AG08396 (cell line): ENCODE measurements around the gene CDKL4.
"Not testable (repeated sequence)": the region's sequence is repeated elsewhere in the genome, so short reads cannot be mapped to it uniquely, and the experiment has no call there.

Experiments used
- DNase-seq: peaks from one replicate; pipeline ENCODE4 v3.0.0; 2012; ENCODE audit warnings: low spot score, mixed read lengths

The CDKL4 gene

DNA sequence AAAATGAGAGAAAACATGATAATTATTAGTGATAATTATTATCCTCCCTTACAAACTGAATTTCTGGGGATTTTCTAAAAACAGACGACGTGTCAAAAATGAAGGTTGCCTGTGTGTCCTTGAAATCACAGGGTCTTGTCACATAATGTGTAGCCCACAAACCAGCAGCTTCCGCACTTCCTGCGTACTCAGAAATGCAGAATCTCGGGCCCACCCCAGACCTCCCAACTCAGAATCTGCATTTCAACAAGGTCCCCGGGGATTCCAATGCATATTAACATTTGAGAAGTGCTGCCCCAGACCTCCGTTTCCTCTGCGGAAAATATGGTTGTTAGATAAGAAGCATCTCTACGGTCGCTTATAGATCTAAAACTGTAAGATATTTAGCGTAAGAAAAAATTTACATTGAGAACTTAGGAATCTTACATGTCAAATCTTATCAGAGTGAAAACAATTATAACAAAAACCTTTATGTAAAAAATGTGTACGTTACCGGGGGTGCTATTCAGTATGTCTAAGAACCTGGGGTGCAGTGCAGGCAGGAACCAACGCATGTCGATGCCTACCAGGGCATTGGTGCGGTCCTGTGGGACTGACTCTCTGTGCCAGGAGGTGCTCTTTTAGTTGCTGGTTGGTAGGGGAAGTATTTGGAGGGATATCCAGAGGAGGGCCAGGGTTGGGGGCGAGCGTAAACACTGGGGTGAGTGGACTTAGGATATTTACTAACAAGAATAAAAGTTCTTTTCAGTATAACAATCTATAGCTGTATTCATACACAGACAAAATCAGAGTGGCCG is 15.2 kb downstream of the CDKL4 start:
- DNase-seq = no peak

DNA sequence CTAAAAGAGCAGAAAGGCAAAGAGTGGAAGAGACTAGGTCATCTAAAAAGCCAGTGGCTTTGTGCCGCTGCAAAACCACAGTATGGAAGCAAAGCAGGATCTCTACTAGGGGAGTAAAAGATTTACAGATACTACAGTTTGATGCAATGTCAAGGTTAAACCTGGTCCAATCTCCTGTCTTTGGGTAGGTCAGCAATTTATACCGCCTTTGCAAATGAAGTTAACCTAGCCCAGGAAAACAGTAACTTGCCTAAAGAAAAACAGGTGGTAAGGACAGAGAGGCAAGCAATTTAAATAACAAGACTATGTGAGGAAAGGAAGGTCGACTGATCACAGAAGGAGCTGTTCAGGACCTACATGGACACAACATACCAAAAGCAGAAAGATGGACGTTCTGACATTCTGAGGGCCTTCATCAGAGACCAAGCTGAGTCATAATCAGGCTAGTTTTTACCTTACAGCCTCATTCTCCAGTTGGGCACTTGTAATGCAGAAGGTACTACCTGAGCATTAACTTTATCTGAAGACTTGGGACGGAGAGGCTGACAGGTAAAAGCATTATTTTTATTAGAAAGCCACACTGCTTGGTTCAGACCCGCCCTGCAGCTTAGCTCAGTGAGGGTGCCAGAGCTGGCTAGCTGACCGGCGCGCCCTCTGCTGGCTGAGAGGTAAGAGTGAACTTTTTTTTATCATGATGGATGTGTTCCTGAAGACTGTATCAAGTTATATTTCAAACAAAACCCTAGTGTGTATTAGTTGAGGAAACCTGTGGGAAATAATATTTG is 15.9 kb downstream of the CDKL4 start:
- DNase-seq = peak; percentile 77

- DNase-seq = no peak
Observed at GRCh38 chr2:39225567-39225966, 18.2 kb downstream of the CDKL4 start.

GRCh38 chr2:39223909-39224308 is 19.9 kb downstream of the CDKL4 start:
- no peak for DNase-seq

DNA sequence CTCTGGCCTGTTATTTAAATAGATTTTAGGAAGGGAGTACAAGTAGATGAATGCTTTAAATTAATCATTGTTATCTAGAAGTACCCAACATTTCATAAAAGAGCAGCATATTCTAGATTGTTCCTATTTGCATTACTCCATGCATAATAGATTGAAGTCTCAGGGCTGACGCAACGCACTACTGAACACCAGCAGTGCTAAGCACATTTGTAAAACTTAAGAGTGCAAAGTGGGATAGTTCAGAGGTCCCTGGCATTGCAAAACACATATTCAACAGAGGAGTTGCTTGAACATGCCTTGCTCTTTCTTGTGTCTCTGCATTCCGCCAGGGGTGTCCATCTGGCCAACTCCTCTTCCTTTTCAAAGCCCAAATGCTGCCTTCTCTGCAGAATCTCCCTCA is 22.3 kb downstream of the CDKL4 start:
- DNase-seq = no peak

DNA sequence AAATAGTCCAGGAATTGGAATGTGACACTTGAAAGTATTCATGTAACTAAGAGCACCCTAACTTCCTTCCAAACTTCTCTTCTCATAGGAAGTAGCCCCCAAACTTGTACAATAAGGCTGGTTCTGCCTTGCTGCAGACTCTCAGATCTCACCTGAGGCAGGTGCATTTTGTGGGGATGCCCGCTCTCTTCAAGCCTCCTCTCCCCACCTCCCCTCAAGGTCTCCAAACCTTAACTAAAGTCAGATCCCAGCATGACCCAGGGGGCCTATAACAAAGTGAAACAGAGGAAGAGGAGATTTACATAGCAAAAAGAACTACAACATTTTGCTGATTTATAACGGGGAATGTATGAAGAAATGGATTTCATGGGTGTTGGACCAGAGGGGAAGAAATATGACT is 23.6 kb downstream of the CDKL4 start:
- DNase-seq = no peak

- DNase-seq = no peak
Observed at GRCh38 chr2:39218391-39218790, 25.4 kb downstream of the CDKL4 start.

- no peak for DNase-seq
Observed at GRCh38 chr2:39217192-39217550, 26.6 kb downstream of the CDKL4 start.

DNA sequence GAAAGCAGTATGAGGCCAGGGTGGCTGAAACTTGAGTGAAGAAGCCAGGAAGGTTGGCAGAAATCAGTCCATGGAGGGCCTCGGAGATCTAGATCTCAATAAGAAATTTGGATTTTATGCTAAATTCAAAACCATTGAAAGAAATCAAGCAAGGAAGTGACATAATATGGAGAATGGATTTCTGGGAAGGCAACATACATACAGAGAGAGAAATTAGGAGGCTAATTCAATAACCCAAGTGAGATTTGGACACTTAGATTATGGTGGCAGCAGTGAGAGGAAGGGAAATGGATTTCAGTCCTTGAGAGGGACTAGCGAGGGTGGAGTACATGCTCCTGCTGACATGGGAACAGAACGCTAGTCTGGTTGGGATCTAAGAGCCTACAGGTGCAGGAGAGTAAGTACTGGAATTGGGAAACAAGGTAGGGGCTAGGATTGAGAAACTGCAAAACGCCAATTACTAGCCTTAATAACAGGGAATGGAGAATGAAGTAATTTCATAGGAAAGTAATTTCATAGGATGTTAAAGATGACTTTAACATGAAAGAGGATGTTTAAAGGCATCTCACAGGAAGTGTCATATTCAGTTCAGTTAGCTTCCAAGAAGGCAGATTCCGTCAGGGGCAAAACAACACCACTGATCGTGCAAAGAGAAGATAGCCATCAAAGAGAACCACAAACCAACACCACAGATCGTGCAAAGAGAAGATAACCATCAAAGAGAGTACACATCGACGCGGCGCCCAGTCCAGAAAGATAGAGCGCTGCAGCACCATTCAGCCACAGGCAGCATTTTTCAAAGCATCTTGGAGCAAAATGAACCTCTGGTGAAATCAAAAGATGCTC is 27.2 kb downstream of the CDKL4 start:
- no peak for DNase-seq

DNA sequence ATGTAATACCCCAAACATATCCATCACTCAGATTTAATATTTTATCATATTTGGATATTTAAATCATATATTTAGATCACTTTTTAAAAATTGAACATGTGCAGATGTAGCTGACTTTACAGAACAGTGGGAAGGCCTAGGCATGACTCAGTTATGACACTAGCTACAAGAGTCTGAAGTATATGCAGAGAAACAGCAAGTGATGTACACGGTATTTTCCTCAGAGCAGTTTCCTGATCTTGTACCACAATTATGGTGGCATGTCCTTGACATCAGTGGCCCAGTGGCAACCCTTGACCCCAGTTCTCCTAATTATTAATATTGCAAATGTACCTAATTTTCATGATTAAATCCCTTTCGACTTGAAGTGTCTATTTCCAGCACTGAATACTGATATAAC is 28.2 kb downstream of the CDKL4 start:
- no peak for DNase-seq

GRCh38 chr2:39213015-39213414 is 30.8 kb downstream of the CDKL4 start:
- no peak for DNase-seq

GRCh38 chr2:39210846-39211245 is 32.9 kb downstream of the CDKL4 start:
- no peak for DNase-seq

DNA sequence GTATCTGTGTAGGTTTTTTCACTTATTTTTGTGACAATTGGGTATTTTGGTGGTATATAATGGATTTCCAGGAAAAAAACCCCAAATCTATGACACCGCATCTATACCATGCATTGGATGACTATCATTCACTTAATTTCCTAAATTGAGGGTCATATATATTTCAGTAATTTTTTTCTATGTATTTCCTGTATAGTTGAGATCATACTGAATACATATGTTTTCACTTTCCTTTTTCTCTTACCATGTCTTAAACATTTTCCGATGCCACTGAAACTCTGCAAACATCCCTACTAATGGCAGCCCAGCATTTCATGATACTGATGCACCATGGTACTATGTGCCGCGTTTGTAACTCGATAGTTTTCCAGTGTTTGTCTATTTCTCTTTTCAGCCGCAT is 40.4 kb downstream of the CDKL4 start:
- no peak for DNase-seq

- DNase-seq = no peak
Observed at GRCh38 chr2:39202639-39203369, 41.0 kb downstream of the CDKL4 start.

DNA sequence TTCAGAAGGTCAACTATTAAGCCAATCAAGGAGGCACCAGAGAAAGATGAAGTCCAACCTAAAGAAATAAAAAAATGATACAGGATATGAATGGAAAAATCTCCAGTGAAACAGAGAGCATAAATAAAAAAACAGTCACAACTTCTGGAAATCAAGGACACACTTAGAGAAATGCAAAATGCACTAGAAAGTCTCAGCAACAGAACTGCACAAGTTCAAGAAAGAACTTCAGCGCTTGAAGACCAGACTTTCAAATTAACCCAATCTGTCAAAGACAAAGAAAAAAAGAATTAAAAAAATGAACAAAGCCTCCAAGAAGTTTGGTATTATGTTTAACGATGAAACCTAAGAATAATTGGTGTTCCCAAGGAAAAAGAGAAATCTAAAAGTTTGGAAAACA is 46.8 kb downstream of the CDKL4 start:
- not testable (repeated sequence) for DNase-seq

DNA sequence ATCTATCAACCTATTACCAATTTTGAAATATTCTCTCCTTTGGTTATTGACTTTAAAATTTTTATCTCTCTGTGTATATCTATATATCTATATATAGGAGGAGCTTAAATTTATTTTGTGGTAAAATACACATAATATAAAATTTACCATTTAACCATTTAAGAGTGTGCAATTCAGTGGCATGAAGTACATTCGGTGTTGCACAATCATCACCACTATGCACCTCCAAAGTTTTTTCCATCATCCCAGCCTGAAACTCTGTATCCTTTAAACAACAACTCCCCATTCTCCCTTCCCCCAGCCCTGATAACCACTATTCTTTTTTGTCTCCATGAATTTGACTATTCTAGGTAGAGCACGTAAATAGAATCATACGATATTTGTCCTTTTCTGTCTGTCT is 49.1 kb downstream of the CDKL4 start:
- no peak for DNase-seq

GRCh38 chr2:39188960-39189494 is 54.7 kb downstream of the CDKL4 start:
- DNase-seq = no peak

DNA sequence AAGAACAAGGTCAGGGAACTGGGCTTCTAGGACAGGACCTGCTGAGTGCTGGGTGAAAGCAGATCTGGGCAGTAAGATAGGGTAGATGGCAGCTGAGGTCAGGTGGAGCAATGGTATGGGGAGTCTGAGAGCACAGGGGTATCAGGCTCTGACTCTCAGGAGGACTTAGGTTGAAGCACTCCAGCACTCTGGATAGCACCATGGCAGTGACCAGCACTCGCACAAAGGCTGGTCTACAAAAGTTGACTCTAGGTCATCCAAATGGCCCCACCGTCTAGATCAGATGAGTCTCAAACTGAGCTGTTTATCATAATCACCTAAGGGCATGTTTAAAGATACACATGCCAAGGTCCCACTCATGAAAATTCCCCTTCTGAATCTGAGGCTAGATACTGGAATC is 60.1 kb downstream of the CDKL4 start:
- DNase-seq = no peak

GRCh38 chr2:39181297-39181696 is 62.5 kb downstream of the CDKL4 start:
- no peak for DNase-seq

DNA sequence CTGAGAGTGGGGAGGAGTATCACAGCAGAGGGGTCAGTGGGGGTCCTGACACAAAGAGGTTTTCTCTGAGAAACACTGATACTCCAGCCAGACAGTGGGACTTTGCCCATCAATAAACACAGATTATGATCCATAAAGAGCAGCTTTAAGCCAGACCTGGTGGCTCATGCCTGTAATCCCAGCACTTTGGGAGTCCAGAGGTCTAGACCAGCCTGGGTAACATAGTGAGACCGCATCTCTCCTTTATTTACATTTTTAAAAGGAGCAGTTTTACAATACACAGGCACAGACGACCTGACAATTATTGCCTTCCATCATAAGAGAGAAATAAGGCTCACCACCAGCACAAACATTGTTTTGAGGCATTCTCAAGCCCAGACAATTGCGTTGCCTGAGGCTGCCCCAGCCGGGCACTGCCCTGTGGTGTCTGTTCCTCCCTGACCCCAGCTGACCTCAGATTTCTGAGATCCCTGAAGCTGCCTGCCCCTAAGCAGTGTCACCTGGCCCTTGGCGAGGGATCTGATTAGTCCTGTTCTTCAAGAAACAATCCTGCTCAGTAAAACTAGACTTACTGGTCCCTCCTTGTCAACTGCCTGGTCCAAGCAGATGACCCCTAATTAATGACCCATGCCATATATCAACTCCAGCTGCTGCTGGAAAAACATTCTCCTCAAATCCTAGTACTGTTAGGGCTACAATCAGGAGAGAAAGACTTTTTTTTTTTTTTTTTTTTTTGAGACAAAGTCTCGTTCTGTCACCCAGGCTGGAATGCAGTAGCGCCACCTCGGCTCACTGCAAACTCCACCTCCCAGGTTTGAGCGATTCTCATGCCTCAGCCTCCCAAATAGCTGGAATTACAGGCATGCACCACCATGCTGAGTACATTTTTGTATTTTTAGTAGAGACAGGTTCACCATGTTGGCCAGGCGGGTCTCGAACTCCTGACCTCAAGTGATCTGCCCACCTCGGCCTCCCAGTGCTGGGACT is 63.5 kb downstream of the CDKL4 start:
- DNase-seq = no peak
